GM19043 (cell line): ENCODE measurements around the gene ZEB1.
"Not testable (repeated sequence)": the region's sequence is repeated elsewhere in the genome, so short reads cannot be mapped to it uniquely, and the experiment has no call there.

Experiments
- ATAC-seq: cut with Tn5 transposase; IDR thresholded peaks from one replicate; pipeline ENCODE4 v1.9.1; 2021; ENCODE audit warnings: low read depth; ENCODE audit not compliant: unreplicated experiment

Gene ZEB1

DNA sequence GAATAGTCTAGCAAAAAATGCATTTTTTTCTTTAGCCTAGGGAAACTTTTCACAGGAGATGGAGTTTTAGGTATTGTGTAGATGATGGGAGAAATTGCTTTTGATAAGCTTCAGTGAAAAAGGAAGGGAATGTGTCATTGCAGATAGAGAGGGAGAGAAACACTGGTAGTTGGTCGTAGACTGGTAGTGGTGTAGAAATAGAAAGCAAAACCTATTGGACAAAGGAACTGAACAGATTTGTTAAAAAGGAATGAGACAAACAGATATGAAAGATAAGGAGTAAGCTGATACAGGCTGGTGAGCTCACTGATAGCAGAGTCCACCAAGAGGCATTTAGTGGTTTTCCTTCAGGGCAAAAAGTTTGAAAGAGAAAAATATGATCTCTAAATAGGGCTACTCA is 94.3 kb downstream of the ZEB1 start:
- no peak for ATAC-seq

GRCh38 chr10:31418481-31418880 is 99.5 kb downstream of the ZEB1 start:
- no peak for ATAC-seq

DNA sequence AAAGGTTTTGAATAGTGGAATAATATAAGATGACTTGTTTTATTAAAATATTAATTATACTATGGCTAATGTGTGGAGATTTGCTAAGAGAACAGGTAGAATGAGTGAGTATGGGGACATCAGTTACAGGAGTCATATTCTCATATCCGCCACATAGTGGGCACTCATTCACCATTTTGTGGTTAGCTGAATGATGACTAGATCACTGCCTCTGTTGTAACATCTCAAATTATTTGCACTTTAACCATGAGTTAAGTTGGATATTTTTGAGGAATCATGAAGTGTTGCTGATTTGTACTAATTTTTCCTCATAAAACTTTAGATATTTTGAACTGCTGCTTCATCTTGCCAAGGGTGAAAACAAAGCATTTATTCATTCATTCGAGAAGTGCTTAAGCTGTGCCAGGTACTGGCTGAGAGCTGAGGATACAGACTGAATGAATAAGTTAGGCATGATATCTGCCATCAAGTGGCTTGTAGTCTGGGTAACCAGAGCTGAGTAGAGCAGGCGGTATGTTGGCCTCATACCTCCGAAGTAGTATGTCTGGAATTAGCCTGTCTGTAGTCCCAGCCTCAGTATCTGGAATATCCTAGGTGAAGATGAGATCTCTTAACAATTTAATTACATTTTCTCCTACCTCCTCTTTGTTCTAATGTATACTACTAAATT is 100.5 kb downstream of the ZEB1 start:
- no peak for ATAC-seq

GRCh38 chr10:31421322-31421721 is 102.3 kb downstream of the ZEB1 start:
- ATAC-seq: no peak

DNA sequence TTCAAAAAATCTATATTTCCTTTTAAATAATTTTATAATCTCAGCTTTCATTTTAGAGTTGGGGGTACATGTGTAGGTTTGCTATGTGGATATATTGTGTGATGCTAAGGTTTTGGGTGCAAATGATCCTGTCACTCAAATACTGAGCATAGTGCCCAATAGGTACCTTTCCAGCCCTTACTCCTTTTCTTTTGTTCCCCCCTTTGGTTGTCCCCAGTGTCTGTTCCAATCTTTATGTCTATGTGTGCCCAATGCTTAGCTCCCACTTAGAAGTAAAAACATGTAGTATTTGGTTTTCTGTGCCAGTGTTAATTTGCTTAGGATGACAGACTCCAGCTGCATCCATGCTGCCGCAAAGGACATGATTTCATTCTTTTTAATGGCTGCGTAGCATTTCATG is 103.6 kb downstream of the ZEB1 start:
- no peak for ATAC-seq

- no peak for ATAC-seq
Observed at GRCh38 chr10:31424473-31424872, 105.5 kb downstream of the ZEB1 start.

DNA sequence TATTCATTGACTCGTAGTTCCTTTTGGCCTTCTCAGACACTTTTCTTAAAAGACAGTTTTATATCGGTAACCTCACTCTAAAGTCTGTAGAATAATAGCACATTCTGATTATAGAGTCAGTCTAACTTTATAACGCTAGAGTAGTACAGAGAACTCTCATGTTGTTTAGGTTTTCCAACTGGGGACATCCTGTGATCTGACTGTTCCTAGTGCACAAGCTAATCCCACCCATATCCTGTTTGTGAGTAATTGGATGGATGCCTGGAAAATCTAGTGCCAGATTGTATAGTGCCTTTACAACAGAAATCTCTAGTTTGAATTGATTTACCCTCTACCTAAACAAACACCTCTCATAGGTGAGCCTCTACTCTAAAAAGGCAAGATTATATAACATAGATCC is 107.4 kb downstream of the ZEB1 start:
- ATAC-seq: no peak

DNA sequence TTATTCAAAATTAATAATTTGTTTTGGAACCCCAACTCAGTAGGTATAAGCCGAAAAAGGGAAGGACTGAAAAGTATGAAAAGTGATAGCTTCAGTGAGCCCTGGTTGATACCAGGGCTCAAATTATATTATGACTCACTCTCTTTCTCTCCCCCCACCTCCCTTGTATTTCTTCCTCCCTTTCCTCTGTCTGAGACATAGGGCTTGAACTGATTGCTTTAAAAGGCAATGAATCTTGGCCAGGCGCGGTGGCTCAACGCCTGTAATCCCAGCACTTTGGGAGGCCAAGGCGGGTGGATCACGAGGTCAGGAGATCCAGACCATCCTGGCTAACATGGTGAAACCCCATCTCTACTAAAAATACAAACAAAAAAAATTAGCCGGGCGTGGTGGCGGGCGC is 108.3 kb downstream of the ZEB1 start:
- ATAC-seq: not testable (repeated sequence)

DNA sequence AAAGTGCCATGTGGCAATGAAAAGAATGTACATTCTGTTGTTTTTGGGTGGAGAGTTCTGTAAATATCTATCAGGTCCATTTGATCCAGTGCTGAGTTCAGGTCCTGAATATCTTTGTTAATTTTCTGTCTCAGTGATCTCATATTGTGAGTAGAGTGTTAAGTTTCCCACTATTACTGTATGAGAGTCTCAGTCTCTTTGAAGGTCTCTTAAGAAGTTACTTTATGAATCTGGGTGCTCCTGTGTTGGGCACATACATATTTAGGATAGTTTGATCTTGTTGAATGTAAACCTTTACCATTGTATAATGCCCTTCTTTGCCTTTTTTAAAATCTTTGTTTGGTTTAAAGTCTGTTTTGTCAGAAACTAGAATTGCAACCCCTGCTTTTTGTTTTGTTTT is 109.5 kb downstream of the ZEB1 start:
- not testable (repeated sequence) for ATAC-seq

- ATAC-seq: no peak
Observed at GRCh38 chr10:31431021-31431420, 112.0 kb downstream of the ZEB1 start.

GRCh38 chr10:31437959-31438358 is 118.9 kb downstream of the ZEB1 start:
- no peak for ATAC-seq

DNA sequence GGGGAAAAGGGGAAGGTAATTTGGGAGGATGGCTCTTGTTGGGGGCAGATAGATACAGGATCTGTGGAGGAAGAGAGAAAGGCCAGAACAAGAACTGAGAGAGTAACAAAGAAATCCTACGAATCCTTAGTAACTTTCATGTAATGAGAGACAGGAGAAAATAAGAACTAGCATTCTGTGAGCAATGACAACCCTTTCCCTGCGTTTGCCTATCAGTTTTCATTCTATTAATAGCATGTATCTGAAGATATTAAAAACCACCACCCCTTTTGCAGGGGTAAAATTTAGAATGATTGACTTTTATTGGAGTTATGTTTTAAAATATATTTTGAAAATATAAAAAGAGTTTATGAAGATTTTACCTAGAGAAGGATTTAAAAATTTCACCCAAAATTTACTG is 132.8 kb downstream of the ZEB1 start:
- ATAC-seq: no peak

DNA sequence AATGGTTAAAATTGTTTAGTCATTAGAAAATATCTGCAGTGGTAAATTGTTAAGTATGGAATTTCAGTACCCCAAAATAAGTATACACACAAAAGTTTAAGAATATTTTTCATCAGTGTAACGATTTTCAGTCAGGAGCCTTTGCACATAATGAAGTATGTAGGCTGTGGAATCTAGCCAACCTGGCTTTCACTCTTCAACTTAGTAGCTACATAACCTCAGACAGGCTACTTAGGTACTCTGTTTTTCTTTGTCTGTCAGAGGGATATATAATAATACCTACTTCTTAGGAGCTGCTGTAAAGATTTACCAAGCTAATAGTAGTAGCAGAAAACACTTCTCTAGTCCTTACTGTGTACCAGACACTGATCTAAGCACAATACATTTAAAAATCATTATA is 137.5 kb downstream of the ZEB1 start:
- no peak for ATAC-seq

DNA sequence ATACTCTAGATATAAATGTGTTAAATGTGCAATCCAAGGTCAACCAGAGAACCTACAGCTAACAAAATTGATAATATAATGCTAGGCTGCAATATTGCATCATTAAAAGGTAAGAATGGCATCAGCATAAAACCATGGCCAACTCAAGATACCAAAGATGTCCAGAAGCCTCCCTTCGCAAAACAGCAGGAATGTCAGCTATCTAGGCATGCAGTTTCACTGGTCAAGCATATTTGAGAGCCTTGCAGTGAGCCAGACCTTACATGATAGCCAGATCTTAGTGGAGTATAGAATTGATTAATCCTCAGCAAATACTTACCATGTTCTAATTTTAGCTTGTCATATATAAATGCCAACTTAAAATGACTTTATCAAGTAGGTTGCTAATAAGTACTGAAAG is 138.8 kb downstream of the ZEB1 start:
- no peak for ATAC-seq

- no peak for ATAC-seq
Observed at GRCh38 chr10:31458974-31459373, 140.0 kb downstream of the ZEB1 start.

- no peak for ATAC-seq
Observed at GRCh38 chr10:31460242-31460641, 141.2 kb downstream of the ZEB1 start.

DNA sequence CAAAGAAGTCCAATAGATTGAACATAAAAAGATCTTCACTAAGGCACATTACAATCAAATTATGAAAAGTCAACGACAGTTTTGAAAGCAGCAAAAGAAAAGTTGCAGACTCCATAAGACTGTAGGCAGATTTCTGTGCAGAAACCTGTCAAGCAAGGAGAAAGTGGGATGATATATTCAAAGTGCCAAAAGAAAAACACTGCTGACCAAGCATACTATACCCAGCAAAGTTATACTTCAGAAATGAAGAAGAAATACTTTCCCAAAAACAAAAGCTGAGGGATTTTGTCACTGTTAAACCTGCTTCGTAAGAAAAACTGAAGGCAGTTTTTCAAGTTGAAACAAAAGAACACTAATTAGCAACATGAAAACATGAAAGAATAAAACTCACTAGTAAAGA is 145.5 kb downstream of the ZEB1 start:
- ATAC-seq: no peak

DNA sequence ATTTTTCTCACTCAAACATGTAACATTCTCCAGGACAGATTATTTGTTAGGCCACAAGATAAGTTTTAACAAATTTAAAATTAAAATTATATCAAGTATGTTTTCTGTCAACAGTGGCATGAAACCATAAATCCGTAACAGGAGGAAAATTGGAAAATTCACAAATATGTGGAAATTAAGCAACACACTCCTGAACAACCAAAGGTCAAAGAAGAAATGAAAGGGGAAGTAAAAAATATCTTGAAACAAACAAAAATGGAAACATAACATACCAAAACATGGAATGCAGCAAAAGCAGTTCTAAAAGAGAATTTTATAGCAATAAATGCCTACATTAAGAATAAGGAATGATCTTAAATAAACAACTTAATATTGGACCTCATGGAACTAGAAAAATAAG is 147.3 kb downstream of the ZEB1 start:
- no peak for ATAC-seq

DNA sequence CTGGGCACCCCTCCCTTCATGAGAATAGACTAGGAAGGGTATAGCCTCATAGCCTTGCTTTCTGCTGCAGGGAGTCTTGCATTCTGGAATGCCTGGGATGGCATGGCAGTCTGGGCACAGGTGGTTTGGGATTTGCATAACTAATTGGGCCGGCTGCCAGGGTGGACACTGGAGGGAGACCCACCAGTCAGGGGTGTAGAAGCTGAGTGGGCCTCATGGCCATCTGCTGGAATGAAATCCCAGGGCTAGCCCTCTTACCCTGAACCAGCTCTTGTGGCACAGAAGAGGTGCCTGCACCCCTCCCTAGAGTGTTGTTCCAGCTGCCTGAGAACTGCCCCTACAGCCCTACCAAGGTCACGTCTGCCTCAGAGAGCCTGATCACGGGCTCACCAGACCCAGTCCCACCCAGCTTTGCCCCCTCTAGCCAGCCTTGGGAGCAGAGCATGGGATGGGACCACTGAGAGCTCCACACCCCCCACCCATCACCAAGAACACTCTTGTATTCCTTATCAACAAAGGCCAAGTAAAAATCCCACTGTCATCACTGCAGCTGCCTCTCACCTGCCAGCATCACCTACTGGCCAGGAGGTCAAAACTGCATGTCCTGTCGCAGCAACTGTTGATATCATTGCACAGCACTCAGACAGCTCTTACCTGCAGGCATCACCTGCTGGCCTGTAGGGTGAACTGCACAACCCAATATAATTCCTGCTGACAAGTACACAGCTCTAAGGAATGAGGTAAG is 148.9 kb downstream of the ZEB1 start:
- no peak for ATAC-seq

DNA sequence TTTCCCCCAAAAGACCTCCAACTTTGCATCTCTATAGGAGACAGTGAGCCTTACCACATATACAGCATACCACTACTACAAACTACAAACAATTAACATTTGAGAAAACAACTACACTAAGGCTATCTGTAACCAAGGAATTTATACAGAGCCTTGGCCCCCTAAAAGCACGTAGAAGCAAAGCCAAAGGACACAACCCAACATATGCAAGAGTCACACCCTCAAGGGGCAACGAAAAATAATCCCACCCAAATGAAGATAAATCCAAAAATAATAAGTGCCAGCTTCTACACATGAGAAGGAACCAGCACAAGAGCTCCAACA is 149.5 kb downstream of the ZEB1 start:
- ATAC-seq: no peak

DNA sequence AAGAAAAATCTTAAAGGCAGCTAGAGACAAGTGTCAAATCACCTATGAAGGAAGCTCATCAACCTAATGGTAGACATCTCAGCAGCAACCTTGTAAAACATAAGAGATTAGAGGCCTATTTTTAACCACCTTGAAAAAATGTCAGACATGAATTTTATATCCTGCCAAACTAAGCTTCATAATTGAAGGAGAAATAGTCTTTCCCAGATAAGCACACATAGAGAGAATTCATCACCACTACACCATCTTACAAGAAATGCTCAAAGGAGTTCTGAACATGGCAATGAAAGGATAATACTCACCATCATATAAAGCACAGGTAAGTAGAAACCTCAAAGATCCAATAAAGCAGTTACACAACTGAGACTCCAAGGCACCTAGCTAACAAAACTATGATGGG is 156.5 kb downstream of the ZEB1 start:
- no peak for ATAC-seq

DNA sequence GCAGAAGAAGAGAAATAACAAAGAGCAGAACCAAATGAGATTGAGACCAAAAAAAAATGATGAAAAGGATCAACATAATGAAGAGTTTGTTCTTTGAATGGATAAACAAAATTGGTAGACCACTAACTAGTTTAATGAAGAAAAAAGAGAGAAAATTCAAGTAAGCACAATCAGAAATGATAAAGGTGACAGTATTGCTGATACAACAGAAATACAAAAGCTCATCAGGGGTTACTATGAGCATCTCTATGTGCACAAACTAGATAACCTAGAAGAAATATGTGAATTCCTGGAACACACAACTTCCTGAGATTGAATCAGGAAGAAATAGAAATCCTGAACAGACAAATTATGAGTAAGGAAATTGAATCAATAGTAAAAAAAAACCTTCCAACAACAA is 157.1 kb downstream of the ZEB1 start:
- ATAC-seq: no peak

GRCh38 chr10:31477584-31477983 is 158.6 kb downstream of the ZEB1 start:
- ATAC-seq: no peak
